ENCODE measurements around the gene POLE. TPM values are rescaled to one million over a fixed set of nuclear protein-coding genes. Genes with fewer than 3 reads are reported as not detected.

Gene POLE
- total RNA-seq, 2 donors from 2014 or later, result 41.3 to 45.7 TPM

GRCh38 chr12:132717011-132717410, 29.9 kb upstream of the POLE start:
- peaks cover 37% of the 10 kb centered on the region for H3K36me3 ChIP-seq
- H3K27me3 ChIP-seq (replicated peaks; ENCODE audit: insufficient read depth), result no peaks in the 10 kb centered on the region
- no peaks in the 10 kb centered on the region for H3K9me3 ChIP-seq
- no peak overlapping the region for H3K4me3 ChIP-seq
- ATAC-seq (ENCODE audit: insufficient number of reproducible peaks, low FRiP score, low read depth) (no peak), DNase-seq (ENCODE audit: low spot score) (no peak)
- TF ChIP-seq CTCF (IDR thresholded peaks at IDR 0.05), result no peak
- no peaks in the 10 kb centered on the region for H3K4me1 ChIP-seq (ENCODE audit: control insufficient read depth in 1 of 2, low read depth in 2 of 2)
- no peak overlapping the region for H3K27ac ChIP-seq

GRCh38 chr12:132716356-132716755, 29.2 kb upstream of the POLE start:
- no peak for TF ChIP-seq CTCF (IDR thresholded peaks at IDR 0.05)
- H3K4me3 ChIP-seq, result no peak overlapping the region
- H3K27ac ChIP-seq, result no peak overlapping the region
- no peaks in the 10 kb centered on the region for H3K9me3 ChIP-seq
- peaks cover 37% of the 10 kb centered on the region for H3K36me3 ChIP-seq
- ATAC-seq (ENCODE audit: insufficient number of reproducible peaks, low FRiP score, low read depth), result no peak
- no peaks in the 10 kb centered on the region for H3K27me3 ChIP-seq (replicated peaks; ENCODE audit: insufficient read depth)
- H3K4me1 ChIP-seq (ENCODE audit: control insufficient read depth in 1 of 2, low read depth in 2 of 2), result peaks cover 5 to 6% of the 10 kb centered on the region in 2 donors
- no peak for DNase-seq (ENCODE audit: low spot score)

GRCh38 chr12:132715874-132716273, 28.7 kb upstream of the POLE start:
- DNase-seq (ENCODE audit: low spot score) (no peak), ATAC-seq (ENCODE audit: insufficient number of reproducible peaks, low FRiP score, low read depth) (no peak)
- peaks cover 34% of the 10 kb centered on the region for H3K36me3 ChIP-seq

GRCh38 chr12:132713123-132713522, 26.0 kb upstream of the POLE start:
- Histone ChIP-seq H3K27ac (no peak overlapping the region), H3K9me3 (no peaks in the 10 kb centered on the region), H3K27me3 (replicated peaks; ENCODE audit: insufficient read depth) (no peaks in the 10 kb centered on the region), H3K4me1 (ENCODE audit: control insufficient read depth in 1 of 2, low read depth in 2 of 2) (peaks cover 12 to 16% of the 10 kb centered on the region in 2 donors), H3K36me3 (peaks cover 15% of the 10 kb centered on the region), H3K4me3 (no peak overlapping the region)
- DNase-seq (ENCODE audit: low spot score), result no peak
- no peak for TF ChIP-seq CTCF (IDR thresholded peaks at IDR 0.05)
- ATAC-seq (ENCODE audit: insufficient number of reproducible peaks, low FRiP score, low read depth), result no peak

More at GRCh38 chr12:132715874-132716273, 28.7 kb upstream of the POLE start:
- no peak for TF ChIP-seq CTCF (IDR thresholded peaks at IDR 0.05)
- no peak overlapping the region for H3K27ac ChIP-seq
- no peak overlapping the region for H3K4me3 ChIP-seq
- H3K27me3 ChIP-seq (replicated peaks; ENCODE audit: insufficient read depth), result no peaks in the 10 kb centered on the region
- H3K9me3 ChIP-seq, result no peaks in the 10 kb centered on the region
- H3K4me1 ChIP-seq (ENCODE audit: control insufficient read depth in 1 of 2, low read depth in 2 of 2), result peaks cover 6 to 9% of the 10 kb centered on the region in 2 donors

GRCh38 chr12:132711080-132711843, 24.1 kb upstream of the POLE start:
- Histone ChIP-seq H3K4me1 (ENCODE audit: control insufficient read depth in 1 of 2, low read depth in 2 of 2) (peaks cover 12 to 16% of the 10 kb centered on the region in 2 donors), H3K27ac (no peak overlapping the region), H3K4me3 (peak overlapping the region; percentile 98), H3K27me3 (replicated peaks; ENCODE audit: insufficient read depth) (no peaks in the 10 kb centered on the region), H3K36me3 (no peaks in the 10 kb centered on the region), H3K9me3 (no peaks in the 10 kb centered on the region)
- DNase-seq (ENCODE audit: low spot score), result no peak
- TF ChIP-seq CTCF (IDR thresholded peaks at IDR 0.05), result no peak
- ATAC-seq (ENCODE audit: insufficient number of reproducible peaks, low FRiP score, low read depth), result no peak

All from thoracic aorta (tissue), 2 donors.